Endothelial cell of hepatic sinusoid (primary cell): ENCODE measurements around the gene HBP1.
"Not testable (repeated sequence)": the region's sequence is repeated elsewhere in the genome, so short reads cannot be mapped to it uniquely, and the experiment has no call there.

ENCODE experiments used
- in situ Hi-C: cut with HindIII; loops from 2 replicates; pipeline ENCODE4 v1.10.0; 2017; ENCODE audit warnings: low sequenced_read_pairs

Gene HBP1

DNA sequence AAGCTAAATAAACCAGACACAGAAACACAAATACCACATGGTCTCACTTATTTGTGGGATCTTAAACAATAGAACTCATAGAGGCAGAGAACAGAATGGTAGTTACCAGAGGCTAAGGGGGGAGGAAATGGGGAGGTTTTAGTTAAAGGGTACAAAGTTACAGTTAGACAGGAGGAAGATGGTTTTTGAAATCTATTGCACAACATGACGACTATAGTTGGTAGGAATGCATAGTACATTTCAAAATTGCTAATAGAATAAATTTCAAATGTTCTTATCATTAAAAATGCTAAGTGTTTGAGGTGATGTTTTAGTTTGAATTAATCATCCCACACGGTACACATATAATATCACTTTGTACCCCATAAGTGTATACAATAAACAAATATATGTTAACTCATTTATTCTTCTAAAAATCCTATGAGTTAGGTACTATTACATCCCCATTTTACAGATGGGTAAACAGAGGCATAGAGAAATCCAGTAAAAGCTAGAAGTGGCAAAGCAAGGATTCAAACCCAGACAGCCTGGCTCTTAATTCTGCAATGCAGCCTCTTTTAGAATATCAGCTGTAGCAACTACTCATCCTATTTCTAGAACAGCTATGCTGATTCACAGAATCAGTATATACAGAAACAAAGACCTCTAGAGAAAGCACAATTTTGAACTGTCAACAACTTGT is 50.9 kb downstream of the HBP1 start:
- in situ Hi-C loops: no loop called here

DNA sequence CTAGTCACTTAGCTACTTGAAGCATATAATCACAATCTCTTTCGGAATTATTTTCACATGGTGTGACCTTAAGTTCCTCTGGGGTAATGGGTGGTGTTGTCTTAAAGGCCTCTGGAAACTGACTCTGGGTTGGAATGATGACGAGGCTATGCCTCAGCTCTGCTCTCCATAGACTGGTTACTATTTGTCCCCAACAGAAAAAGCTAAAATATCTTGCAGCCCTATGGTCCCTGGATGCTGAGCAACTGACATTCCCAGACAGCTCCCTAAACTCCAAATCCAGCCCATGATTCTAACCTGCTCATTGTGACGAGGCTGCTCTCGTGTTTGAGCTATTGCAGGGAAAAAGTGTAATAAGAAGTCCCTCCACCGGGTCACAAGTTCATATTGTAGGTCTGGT is 51.6 kb downstream of the HBP1 start:
- in situ Hi-C loops: no loop called here

DNA sequence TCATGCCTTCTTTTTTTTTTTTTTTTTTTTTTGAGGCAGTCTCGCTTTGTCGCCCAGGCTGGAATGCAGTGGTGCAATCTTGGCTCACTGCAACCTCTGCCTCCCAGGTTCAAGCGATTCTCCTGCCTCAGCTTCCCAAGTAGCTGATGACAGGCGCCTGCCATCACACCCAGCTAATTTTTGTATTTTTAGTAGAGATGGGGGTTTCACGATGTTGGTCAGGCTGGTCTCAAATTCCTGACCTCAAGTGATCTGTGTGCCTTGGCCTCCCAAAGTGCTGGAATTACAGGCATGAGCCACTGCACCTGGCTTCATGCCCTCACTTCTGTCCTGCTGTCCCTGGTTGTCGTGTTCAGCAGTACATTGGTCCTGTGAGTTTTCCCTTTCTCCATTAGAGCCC is 52.0 kb downstream of the HBP1 start:
- in situ Hi-C loops: not testable (repeated sequence)

DNA sequence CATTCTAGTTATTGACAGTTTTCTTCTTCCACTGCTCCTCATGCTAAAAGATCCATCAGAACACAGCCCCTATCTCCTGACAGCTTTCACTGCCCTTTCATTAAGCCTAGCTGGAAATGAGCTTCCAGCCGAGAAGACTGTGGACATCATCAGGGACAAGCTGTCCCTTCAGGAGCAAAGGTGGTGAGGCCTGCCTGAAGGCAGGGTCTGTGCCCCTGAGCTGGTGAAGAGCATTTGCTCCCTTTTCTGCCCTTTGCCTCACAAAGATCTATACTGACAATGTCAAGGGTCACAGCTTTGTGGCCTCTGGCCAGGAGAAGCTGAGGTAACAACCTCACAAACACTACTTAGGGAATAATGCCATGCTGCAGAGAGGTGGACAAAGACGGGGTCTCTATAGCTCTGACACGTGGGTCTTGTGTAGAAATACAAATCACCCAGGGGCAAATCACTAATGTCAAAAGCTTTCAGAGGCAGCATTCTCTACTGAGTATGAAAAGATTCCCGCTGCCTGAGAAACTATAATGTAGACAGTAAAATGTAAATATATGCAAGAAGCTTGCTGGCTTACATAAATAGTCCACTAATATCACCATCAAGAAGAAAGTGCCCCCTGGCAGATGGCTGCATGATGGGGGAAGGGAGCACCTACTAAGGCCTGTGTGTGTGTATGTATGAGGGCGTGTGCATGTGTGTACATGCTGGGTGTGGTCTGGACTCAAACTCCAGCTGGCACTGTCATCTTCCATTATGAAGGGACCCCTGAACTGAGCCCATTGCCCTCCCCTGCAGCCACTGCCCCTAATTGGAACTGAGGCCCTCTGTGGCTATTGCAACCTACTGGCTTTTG is 55.8 kb downstream of the HBP1 start:
- in situ Hi-C loops: no loop called here

DNA sequence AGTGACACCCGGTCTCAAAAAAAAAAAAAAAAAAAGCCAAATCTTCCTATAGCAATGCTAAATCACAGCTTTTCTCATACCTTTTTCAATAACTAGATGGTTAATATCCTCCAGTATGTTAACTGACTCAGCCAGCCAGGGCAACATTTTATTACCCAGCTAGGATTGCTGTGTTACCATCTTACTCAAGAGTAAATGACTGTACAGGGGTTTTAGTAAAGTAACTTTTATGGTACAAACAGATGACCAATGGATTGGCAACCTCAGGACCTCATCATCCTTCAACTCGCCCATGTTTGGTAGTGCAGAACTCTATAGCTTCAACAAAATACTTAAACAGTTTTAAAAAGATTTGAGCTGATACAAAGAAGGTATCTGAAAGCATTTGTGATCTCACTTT is 59.5 kb downstream of the HBP1 start:
- in situ Hi-C loops: no loop called here

DNA sequence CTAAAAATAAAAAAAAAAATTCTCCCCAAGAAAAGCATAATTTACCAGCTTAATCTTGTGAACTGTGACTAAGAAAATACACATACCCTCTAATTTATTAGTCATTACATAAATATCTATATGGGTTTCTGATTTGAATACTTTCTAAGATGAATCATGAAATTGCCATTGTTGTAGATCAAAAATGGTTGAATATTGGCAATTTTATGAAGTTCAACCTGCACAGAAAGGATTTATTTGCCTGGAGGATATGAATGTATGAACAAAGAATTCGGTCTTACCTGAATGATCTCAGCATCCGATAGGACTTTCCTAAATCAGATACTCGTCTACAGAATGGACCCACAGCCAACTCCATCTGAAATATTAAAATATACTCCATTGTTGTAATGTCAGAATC is 61.5 kb downstream of the HBP1 start:
- in situ Hi-C loops: no loop called here

DNA sequence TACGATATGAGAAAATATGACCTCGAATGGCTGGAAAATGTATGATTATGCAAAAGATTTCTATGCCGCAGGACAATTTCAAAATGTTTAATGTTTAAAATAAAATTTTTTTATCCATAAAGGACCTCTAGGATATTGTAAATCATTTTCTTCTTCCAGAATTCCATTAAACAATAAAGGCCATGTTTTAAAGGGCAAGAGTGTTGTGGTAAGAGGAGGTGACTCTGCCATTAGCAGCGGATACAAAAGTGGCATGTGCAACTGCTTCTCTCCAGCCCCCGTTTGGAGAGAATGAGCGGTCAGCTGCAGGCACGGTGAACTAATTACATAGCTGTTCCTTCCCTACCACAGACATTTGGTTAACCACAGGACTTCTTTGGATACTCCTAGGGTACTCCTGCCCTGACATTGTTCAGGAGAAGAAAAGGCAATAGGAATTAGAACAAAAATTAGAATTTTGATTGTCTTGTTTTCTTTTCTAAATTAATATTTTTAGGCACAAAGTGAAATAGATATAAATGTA is 63.8 kb downstream of the HBP1 start:
- in situ Hi-C loops: no loop called here

DNA sequence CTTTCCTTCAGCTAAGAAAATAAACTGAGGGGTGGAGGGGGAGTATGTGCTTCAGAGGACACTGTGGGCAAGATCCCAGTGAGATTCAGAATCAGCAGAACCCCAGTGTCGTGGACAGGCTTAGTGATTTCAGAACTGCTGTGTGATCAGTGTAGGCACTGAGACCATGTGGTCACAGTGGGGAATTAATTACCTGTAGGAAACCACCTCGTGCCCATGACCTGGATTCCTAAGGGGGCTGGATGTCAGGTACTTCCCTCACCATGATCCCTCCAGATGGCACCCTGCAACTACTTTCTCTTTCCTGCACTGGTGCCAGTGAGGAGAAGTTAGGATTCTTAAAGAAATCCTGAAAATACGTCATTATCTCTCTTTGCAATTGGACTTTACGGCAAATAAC is 64.4 kb downstream of the HBP1 start:
- in situ Hi-C loops: no loop called here

DNA sequence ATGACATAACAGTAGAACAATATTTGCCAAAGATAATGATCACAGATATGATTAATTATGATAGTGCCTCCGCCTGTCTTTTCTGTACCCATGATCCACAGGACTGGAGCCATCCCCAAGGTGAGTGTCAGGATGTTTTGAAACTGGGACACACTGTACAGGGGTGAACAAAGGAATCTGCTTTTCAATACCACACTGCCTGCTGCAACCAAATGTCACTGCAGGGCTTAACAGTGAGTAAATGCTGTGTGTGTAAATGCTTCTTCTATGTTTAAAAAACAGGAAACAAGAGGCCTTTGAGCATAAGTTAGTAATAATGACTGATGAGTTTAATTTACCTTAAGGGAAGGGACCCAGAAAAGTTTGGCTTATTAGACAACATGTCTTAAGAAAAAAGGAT is 65.2 kb downstream of the HBP1 start:
- in situ Hi-C loops: no loop called here

DNA sequence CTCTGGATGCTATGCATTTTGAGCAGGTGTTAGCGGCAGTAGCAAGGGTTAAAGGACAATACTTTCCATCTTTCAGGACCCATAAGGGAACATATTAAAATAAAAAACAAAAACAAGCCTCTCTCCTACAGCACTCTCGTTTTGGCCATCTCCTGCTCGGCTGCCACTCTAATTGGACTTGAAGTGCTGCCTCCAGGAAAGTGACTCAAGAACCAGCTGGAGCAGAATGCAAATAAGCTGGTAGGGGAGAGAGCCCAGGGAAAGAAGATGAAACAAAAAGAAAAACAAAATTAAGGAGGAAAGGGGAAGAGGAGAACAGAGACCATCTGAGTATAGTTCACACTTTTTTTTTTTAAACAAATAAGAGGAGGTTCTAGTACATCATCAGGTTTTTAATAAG is 65.6 kb downstream of the HBP1 start:
- in situ Hi-C loops: no loop called here

DNA sequence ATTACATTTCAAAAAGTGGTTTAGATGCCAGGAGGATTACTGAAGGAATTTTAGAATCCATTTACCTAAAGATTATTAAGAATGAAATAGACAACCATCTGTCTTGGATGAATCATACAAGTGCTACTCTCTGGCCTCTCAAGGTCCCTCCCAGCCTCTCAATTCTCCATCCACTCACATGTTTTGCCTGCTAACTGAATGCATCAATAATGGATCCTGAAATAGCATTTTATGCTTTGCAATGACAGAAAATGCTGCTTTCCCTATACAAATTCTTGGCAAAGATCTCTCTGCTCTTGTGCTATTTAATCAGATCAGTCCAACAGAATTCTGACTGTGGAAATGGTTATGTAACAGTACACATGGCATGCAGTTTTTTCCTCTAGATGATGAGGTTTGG is 68.1 kb downstream of the HBP1 start:
- in situ Hi-C loops: no loop called here

DNA sequence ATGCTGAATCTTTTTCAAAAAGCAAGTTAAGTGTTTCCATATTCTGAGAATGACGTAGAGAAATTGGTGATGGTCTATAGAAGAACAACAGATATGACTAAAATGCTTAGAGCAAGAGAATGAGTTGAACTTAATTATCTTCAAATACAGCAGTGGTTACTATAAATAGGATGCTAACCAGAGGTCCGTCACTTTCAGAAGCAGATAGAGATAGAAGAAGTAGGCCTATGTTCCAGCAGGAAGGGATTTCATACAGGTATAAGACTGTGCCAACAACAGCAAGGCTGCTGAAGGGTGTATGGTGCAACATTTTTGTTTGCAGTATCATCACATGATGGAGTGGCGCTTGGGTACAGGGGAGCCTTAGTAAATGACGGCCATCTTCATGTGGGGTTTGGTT is 68.6 kb downstream of the HBP1 start:
- in situ Hi-C loops: no loop called here

DNA sequence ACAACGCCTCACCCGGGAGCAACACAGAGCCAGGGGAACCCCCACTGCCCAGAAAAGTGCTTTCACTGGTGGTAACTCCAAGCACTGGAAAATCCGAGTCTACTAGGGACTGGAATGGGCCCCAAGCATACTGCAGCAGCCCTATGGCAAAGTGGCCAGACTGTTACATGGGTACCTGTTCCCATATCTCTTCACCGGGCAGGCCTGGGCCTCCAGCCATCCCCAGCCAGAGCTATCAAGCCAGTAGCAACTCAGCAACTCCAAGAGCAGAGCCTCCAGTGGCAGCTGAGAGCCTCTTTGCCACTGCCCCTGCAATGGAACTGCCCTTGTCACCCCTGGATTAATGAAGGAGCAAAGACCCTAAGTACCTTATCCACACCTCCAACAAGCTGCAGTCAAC is 73.5 kb downstream of the HBP1 start:
- in situ Hi-C loops: no loop called here

DNA sequence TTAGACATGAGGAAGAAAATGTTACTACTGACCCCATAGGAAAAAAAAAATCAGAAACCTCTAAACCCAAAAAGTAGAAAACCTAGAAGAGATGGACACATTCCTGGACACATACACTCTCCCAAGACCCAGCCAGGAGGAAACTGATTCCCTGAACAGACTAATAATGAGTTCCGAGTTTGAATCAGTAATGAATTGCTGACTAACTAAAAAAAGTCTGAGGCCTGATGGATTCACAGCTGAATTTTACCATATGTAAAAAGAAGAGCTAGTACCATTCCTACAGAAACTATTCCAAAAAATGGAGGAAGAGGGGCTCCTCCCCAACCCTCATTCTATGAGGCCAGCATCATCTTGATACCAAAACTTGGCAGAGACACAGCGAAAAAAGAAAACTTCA is 75.8 kb downstream of the HBP1 start:
- in situ Hi-C loops: loop anchor here (5.0 kb wide), 1 partner anchor 83 kb away; no protein-coding TSS in a partner anchor

DNA sequence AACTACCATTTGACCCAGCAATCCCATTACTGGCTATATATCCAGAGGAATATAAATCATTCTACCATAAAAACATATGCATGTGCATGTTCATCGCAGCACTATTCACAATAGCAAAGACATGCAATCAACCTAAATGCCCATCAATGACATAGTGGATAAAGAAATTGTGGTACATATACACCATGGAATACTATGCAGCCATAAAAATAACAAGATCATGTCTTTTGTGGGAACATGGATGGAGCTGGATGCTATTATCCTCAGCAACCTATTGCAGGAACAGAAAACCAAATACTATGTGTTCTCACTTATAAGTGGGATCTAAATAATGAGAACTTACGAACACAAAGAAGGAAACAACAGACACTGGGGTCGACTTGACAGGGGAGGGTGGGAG is 78.0 kb downstream of the HBP1 start:
- in situ Hi-C loops: loop anchor here (5.0 kb wide), 1 partner anchor 80 kb away; no protein-coding TSS in a partner anchor

DNA sequence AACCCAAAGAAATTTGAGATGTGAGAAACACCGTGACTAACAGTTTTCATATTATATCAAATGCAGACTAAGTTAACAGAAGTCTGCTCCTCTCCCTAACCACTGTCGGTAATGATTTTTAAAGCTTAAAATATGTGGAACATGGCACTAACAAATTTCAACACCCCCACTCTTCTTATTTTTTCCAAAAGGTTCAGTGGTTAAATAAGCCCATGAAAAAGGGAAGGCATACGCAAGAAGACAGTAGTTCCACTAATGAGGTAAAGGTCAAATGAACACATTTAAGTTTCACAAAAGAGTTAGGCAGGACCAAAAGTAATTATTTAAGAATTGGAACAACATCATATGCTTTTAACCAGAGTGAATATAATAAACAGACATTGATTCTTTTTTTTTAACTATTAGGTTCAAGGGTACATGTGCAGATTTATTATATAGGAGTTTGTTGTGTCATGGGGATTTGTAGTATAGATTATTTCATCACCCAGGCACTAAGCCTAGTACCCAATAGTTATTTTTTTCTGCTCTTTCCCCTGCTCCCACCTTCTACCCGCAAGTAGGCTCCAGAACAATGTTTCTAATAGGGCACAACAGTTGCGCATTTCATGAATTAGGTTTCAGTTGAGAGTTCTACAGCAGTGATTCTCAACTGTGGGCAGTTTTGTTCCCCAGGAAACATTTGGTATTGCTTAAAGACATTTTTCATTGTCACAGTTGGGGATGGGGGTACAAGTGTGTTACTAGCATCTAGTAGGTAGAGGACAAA is 79.9 kb downstream of the HBP1 start:
- in situ Hi-C loops: loop anchor here (5.0 kb wide), 1 partner anchor 79 kb away; no protein-coding TSS in a partner anchor

DNA sequence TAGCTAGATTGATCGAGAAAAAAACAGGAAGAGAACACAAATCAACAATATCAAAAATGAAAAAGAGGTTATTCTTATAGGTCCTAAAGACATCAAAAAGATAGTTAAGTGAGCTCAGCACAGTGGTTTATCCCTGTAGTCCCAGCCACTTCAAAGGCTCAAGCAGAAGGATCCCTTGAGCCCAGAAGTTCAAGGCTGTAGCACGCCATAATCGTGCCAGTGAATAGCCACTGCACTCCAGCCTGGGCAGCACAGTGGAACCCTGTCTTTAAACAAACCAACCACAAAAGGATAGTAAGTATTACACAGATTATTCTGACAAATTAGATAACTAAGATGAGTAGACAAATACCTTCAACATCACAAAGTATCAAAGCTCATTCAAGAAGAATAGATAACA is 83.2 kb downstream of the HBP1 start:
- in situ Hi-C loops: no loop called here
